ENCODE results near the gene CEP295NL. TPM values are rescaled to one million over a fixed set of nuclear protein-coding genes. Genes with fewer than 3 reads are reported as not detected.

Gene CEP295NL
- total RNA-seq, 1 experiment from 2014 or later: 0.66 TPM

- no peak overlapping the region for H4K91ac ChIP-seq (ENCODE audit: insufficient read length, low read depth, low read length)
- no peak overlapping the region for H2BK15ac ChIP-seq (ENCODE audit: low read depth, low read length)
- TF ChIP-seq CTCF (conservative IDR thresholded peaks at IDR 0.05): no peak
- H2AFZ ChIP-seq (ENCODE audit: low read length): no peak overlapping the region
- peaks cover 13 to 21% of the 10 kb centered on the region in 2 experiments for H3K4me1 Mint-ChIP-seq
- H3K23ac ChIP-seq (ENCODE audit: insufficient read length, low read depth, low read length): no peak overlapping the region
- H3K9me3 Mint-ChIP-seq: no peaks in the 10 kb centered on the region
- H4K8ac ChIP-seq (replicated peaks; ENCODE audit: insufficient read length, low read depth, low read length): no peak overlapping the region
- H3K79me2 ChIP-seq (ENCODE audit: insufficient read depth, low read length): no peaks in the 10 kb centered on the region
- no peaks in the 10 kb centered on the region for H3K9me3 ChIP-seq (ENCODE audit: control insufficient read depth, low read depth, low read length)
- DNase-seq: peak; percentile 82
- H4K20me1 ChIP-seq (ENCODE audit: control insufficient read depth, insufficient read depth, insufficient read length): no peaks in the 10 kb centered on the region
- no peak overlapping the region for H2BK5ac ChIP-seq (ENCODE audit: insufficient read length, low read length)
- H3K36me3 Mint-ChIP-seq (ENCODE audit: insufficient read depth in 1 of 3, low read depth in 3 of 3): no peaks in the 10 kb centered on the region
- H3K27me3 Mint-ChIP-seq (ENCODE audit: low read depth): peaks cover 6% of the 10 kb centered on the region
- H2BK120ac ChIP-seq (ENCODE audit: low read depth, low read length, poor library complexity, severe bottlenecking): no peak overlapping the region
- H3T11ph ChIP-seq (ENCODE audit: low read length): no peak overlapping the region
- H3K27ac ChIP-seq (ENCODE audit: insufficient read length, low read depth, low read length): no peak overlapping the region
- no peak overlapping the region for H3K56ac ChIP-seq (ENCODE audit: insufficient read length, low read depth, low read length)
- WGBS (ENCODE audit: extremely low coverage, insufficient read length, low lambda C conversion rate): no CpG with 5 or more reads among the region's 16 CpGs
- H3K9ac ChIP-seq (ENCODE audit: extremely low read depth, insufficient read length, low read length): no peak overlapping the region
- H2AK5ac ChIP-seq (ENCODE audit: insufficient read length, low read length): no peak overlapping the region
- H3K18ac ChIP-seq (ENCODE audit: insufficient read length, low read depth, low read length): no peak overlapping the region
- H2BK20ac ChIP-seq (ENCODE audit: low read depth, low read length, poor library complexity, severe bottlenecking): no peak overlapping the region
- H3K23me2 ChIP-seq (ENCODE audit: insufficient read length, low read depth, low read length, poor library complexity, severe bottlenecking): no peaks in the 10 kb centered on the region
- H4K5ac ChIP-seq (ENCODE audit: insufficient read length, low read depth, low read length): no peak overlapping the region
- no peak overlapping the region for H3K4ac ChIP-seq (ENCODE audit: low read depth, low read length)
- no peak overlapping the region for H3K4me2 ChIP-seq (ENCODE audit: insufficient read depth, insufficient read length, low read length)
- H3K27me3 ChIP-seq (ENCODE audit: insufficient read depth, low read length): no peaks in the 10 kb centered on the region
- H3K14ac ChIP-seq (ENCODE audit: insufficient read depth, low read length): 0 out of 2 replicates have a peak overlapping the region, but pooled peaks have one; percentile 10
- no peaks in the 10 kb centered on the region for H3K4me1 ChIP-seq (ENCODE audit: insufficient read depth, low read length)
- no peak overlapping the region; a peak in 1 of 5 replicates for H3K4me3 Mint-ChIP-seq
- no peak overlapping the region for H2BK12ac ChIP-seq (ENCODE audit: insufficient read length, low read depth, low read length)
- no peak overlapping the region for H3K27ac Mint-ChIP-seq
- H3K79me1 ChIP-seq (ENCODE audit: insufficient read depth, low read depth, low read length, poor library complexity, severe bottlenecking): no peaks in the 10 kb centered on the region
Observed at GRCh38 chr17:78933959-78934568, 31.1 kb upstream of the CEP295NL start.

Measured in H9 (cell line).